Mammary epithelial cell (primary cell): ENCODE measurements around the gene FSCN2.

Source experiments
- EZH2 ChIP-seq: IDR thresholded peaks from 2 replicates; pipeline ENCODE4 v1.6.1; 2012; ENCODE audit warnings: low read length, inconsistent platforms, borderline replicate concordance
- TF ChIP-seq, protein P1 (sequence below), 2 donors: IDR thresholded peaks in 1 of 2; conservative IDR thresholded peaks in 1 of 2; 2 replicates each; pipeline ENCODE4 v1.5.1; 2011 to 2012; ENCODE audit warnings: inconsistent platforms in 2 of 2, low read length in 2 of 2, mild to moderate bottlenecking in 2 of 2, control low read depth in 1 of 2, low read depth in 1 of 2; ENCODE audit not compliant: insufficient read depth in 1 of 2; ENCODE audit errors: extremely low read depth in 1 of 2

DNA sequence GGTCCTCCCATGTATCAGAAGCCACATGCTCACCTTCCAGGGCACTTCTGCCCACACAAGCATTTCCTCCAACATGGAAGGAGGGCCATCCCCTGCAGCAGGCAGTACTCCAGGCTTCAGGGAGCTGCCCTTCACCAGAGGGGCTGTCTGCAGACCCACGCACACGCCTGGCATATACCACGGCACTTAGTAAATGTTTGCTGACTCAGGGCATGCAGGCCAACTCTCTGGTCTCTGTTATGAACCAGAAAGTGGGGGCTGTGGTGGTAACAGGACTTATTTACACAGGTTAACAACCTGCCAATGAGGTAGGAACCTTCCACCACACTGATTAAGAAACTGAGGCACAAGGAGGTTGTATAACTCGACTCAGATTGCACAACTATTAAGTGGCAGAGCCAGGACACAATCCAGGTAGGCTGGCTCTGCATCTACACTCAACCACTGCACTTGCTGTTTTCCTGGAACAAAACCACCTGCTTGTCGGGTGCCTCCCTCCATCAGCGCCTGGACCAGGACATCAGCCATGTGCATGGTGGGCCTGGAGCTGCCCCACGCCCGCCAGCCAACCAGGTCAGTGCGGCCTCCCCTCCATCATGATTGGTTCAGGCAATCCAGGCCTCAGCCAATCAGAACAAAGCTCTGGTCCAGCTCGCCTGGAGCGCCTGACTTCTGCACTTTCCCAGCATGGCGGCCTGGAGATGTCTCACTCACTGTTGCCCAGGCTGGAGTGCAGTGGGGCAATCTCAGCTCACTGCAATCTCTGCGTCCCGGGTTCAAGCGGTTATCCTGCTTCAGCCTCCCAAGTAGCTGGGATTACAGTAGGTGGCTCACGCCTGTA is 34.8 kb upstream of the FSCN2 start:
- TF ChIP-seq, protein P1, sequence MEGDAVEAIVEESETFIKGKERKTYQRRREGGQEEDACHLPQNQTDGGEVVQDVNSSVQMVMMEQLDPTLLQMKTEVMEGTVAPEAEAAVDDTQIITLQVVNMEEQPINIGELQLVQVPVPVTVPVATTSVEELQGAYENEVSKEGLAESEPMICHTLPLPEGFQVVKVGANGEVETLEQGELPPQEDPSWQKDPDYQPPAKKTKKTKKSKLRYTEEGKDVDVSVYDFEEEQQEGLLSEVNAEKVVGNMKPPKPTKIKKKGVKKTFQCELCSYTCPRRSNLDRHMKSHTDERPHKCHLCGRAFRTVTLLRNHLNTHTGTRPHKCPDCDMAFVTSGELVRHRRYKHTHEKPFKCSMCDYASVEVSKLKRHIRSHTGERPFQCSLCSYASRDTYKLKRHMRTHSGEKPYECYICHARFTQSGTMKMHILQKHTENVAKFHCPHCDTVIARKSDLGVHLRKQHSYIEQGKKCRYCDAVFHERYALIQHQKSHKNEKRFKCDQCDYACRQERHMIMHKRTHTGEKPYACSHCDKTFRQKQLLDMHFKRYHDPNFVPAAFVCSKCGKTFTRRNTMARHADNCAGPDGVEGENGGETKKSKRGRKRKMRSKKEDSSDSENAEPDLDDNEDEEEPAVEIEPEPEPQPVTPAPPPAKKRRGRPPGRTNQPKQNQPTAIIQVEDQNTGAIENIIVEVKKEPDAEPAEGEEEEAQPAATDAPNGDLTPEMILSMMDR (conservative IDR thresholded peaks at IDR 0.05 in 1 of 2, IDR thresholded peaks at IDR 0.05 in 1 of 2; ENCODE audit: extremely low read depth in 1 of 2, insufficient read depth in 1 of 2, low read depth in 1 of 2, low read length in 2 of 2) = no peak
- TF ChIP-seq EZH2 = no peak
